H9 (cell line): ENCODE results near the gene RNF157. TPM values are rescaled to one million over a fixed set of nuclear protein-coding genes. Genes with fewer than 3 reads are reported as not detected.

Experiments used
- DNase-seq: peaks from one replicate; pipeline ENCODE4 v3.0.0-alpha.2; 2017
- H2AFZ ChIP-seq: one replicate; pipeline ENCODE4 v1.6.1; 2013; ENCODE audit warnings: mild to moderate bottlenecking, low read length, control low read depth, moderate library complexity
- H2AK5ac ChIP-seq: 2 replicates; pipeline ENCODE4 v1.6.1; 2013; ENCODE audit warnings: low read length, control low read depth, mixed read lengths; ENCODE audit not compliant: insufficient read length
- H2BK120ac ChIP-seq: one replicate; pipeline ENCODE4 v1.6.1; 2013; ENCODE audit warnings: low read depth, mild to moderate bottlenecking, low read length, control low read depth, inconsistent platforms; ENCODE audit not compliant: poor library complexity, severe bottlenecking
- H2BK12ac ChIP-seq: 2 replicates; pipeline ENCODE4 v1.6.1; 2013; ENCODE audit warnings: low read length, control low read depth, mixed read lengths, low read depth; ENCODE audit not compliant: insufficient read length
- H2BK15ac ChIP-seq: 2 replicates; pipeline ENCODE4 v1.6.1; 2013; ENCODE audit warnings: low read depth, low read length, control low read depth
- H2BK20ac ChIP-seq: one replicate; pipeline ENCODE4 v1.6.1; 2013; ENCODE audit warnings: low read depth, mild to moderate bottlenecking, low read length, control low read depth, inconsistent platforms; ENCODE audit not compliant: poor library complexity, severe bottlenecking
- H2BK5ac ChIP-seq: 2 replicates; pipeline ENCODE4 v1.6.1; 2013; ENCODE audit warnings: low read length, control low read depth, mixed read lengths; ENCODE audit not compliant: insufficient read length
- H3K14ac ChIP-seq: 2 replicates; pipeline ENCODE4 v1.6.1; 2013; ENCODE audit warnings: low read length, control low read depth; ENCODE audit not compliant: insufficient read depth
- H3K18ac ChIP-seq: 2 replicates; pipeline ENCODE4 v1.6.1; 2013; ENCODE audit warnings: low read depth, mild to moderate bottlenecking, mixed read lengths, low read length, control low read depth; ENCODE audit not compliant: insufficient read length
- H3K23ac ChIP-seq: 2 replicates; pipeline ENCODE4 v1.6.1; 2013; ENCODE audit warnings: low read length, control low read depth, mixed read lengths, low read depth; ENCODE audit not compliant: insufficient read length
- H3K23me2 ChIP-seq: 2 replicates; pipeline ENCODE4 v1.6.1; 2013; ENCODE audit warnings: low read depth, mild to moderate bottlenecking, mixed read lengths, low read length, control low read depth; ENCODE audit not compliant: insufficient read length, poor library complexity, severe bottlenecking
- H3K27ac ChIP-seq: 2 replicates; pipeline ENCODE4 v1.5.1; 2013; ENCODE audit warnings: low read length, control low read depth, mixed read lengths, low read depth; ENCODE audit not compliant: insufficient read length
- H3K27me3 ChIP-seq: 2 replicates; pipeline ENCODE4 v1.6.1; 2013; ENCODE audit warnings: low read length, control low read depth, inconsistent platforms; ENCODE audit not compliant: insufficient read depth
- H3K4ac ChIP-seq: 2 replicates; pipeline ENCODE4 v1.6.1; 2013; ENCODE audit warnings: low read depth, mild to moderate bottlenecking, control low read depth, inconsistent platforms, low read length, moderate library complexity
- H3K4me1 ChIP-seq: 2 replicates; pipeline ENCODE4 v1.6.1; 2013; ENCODE audit warnings: low read length, control low read depth, inconsistent platforms; ENCODE audit not compliant: insufficient read depth
- H3K4me2 ChIP-seq: 2 replicates; pipeline ENCODE4 v1.6.1; 2013; ENCODE audit warnings: low read length, control low read depth, mixed read lengths; ENCODE audit not compliant: insufficient read length, insufficient read depth
- H3K56ac ChIP-seq: 2 replicates; pipeline ENCODE4 v1.6.1; 2013; ENCODE audit warnings: low read depth, mild to moderate bottlenecking, mixed read lengths, low read length, control low read depth; ENCODE audit not compliant: insufficient read length
- H3K79me1 ChIP-seq: 2 replicates; pipeline ENCODE4 v1.6.1; 2013; ENCODE audit warnings: low read depth, mild to moderate bottlenecking, moderate library complexity, low read length, control low read depth, inconsistent platforms; ENCODE audit not compliant: insufficient read depth, poor library complexity, severe bottlenecking
- H3K79me2 ChIP-seq: 2 replicates; pipeline ENCODE4 v1.6.1; 2013; ENCODE audit warnings: low read length, control low read depth, inconsistent platforms; ENCODE audit not compliant: insufficient read depth
- H3K9ac ChIP-seq: 2 replicates; pipeline ENCODE4 v1.6.1; 2013; ENCODE audit warnings: low read length, control low read depth, mixed read lengths; ENCODE audit not compliant: insufficient read length; ENCODE audit errors: extremely low read depth
- H3K9me3 ChIP-seq: one replicate; pipeline ENCODE4 v1.6.1; 2013; ENCODE audit warnings: low read depth, low read length, inconsistent platforms; ENCODE audit not compliant: control insufficient read depth
- H3T11ph ChIP-seq: one replicate; pipeline ENCODE4 v1.6.1; 2013; ENCODE audit warnings: mild to moderate bottlenecking, low read length, control low read depth, inconsistent platforms
- H4K20me1 ChIP-seq: one replicate; pipeline ENCODE4 v1.6.1; 2013; ENCODE audit not compliant: control insufficient read depth, insufficient read length, insufficient read depth
- H4K5ac ChIP-seq: 2 replicates; pipeline ENCODE4 v1.6.1; 2013; ENCODE audit warnings: low read depth, mild to moderate bottlenecking, mixed read lengths, low read length, control low read depth; ENCODE audit not compliant: insufficient read length
- H4K8ac ChIP-seq: replicated peaks from 2 replicates; pipeline ENCODE4 v1.6.1; 2013; ENCODE audit warnings: low read length, control low read depth, mixed read lengths, low read depth; ENCODE audit not compliant: insufficient read length
- H4K91ac ChIP-seq: 2 replicates; pipeline ENCODE4 v1.6.1; 2013; ENCODE audit warnings: low read depth, mild to moderate bottlenecking, moderate library complexity, mixed read lengths, low read length, control low read depth; ENCODE audit not compliant: insufficient read length
- H3K27ac Mint-ChIP-seq, 3 experiments: 2 replicates in 2 of 3; 3 replicates in 1 of 3; pipeline ENCODE4 v1.8.0; 2020 to 2021; ENCODE audit warnings: mixed read lengths in 3 of 3, mild to moderate bottlenecking in 1 of 3, moderate library complexity in 1 of 3
- H3K27me3 Mint-ChIP-seq: 2 replicates; pipeline ENCODE4 v1.8.0; 2021; ENCODE audit warnings: low read depth, mild to moderate bottlenecking, moderate library complexity, mixed read lengths
- H3K36me3 Mint-ChIP-seq, 3 experiments: 2 replicates in 2 of 3; 3 replicates in 1 of 3; pipeline ENCODE4 v1.8.0; 2020 to 2021; ENCODE audit warnings: low read depth in 3 of 3, mixed read lengths in 3 of 3; ENCODE audit not compliant: insufficient read depth in 1 of 3
- H3K4me1 Mint-ChIP-seq, 2 experiments: 2 replicates each; pipeline ENCODE4 v1.8.0; 2020; ENCODE audit warnings: mixed read lengths in 2 of 2
- H3K4me3 Mint-ChIP-seq, 2 experiments: 2 replicates in 1 of 2; 3 replicates in 1 of 2; pipeline ENCODE4 v1.8.0; 2020 to 2021; ENCODE audit warnings: mild to moderate bottlenecking in 2 of 2, mixed read lengths in 2 of 2, moderate library complexity in 1 of 2
- H3K9me3 Mint-ChIP-seq, 2 experiments: 2 replicates in 1 of 2; 3 replicates in 1 of 2; pipeline ENCODE4 v1.8.0; 2020; ENCODE audit warnings: mild to moderate bottlenecking in 2 of 2, mixed read lengths in 2 of 2, moderate library complexity in 1 of 2
- CTCF ChIP-seq: fragments of 200-600 bp; sonication (generic); conservative IDR thresholded peaks from 3 replicates; pipeline ENCODE4 v1.8.0; 2021; ENCODE audit warnings: antibody characterized with exemption, mild to moderate bottlenecking
- WGBS: extraction: QIAGEN DNeasy Blood & Tissue Kit; methylation state at CpG from one replicate; pipeline ENCODE4 v1.1.7; 2013; ENCODE audit warnings: missing lambda C conversion rate, low lambda C conversion rate, mixed read lengths; ENCODE audit not compliant: insufficient read length; ENCODE audit errors: extremely low coverage; 5-methylcytosine and 5-hydroxymethylcytosine counted together
- total RNA-seq: library from RNA; stranded (reverse); gene quantifications from 2 replicates; pipeline ENCODE4 v1.2.1, GENCODE V29; 2021

Gene RNF157
- total RNA-seq, 1 experiment from 2014 or later, result 9.9 TPM

GRCh38 chr17:76250141-76250540 is 9.8 kb upstream of the RNF157 start:
- no peak overlapping the region for H3K4me2 ChIP-seq
- no peak overlapping the region for H2BK12ac ChIP-seq
- no peak overlapping the region for H3K23ac ChIP-seq
- H3K79me2 ChIP-seq, result no peaks in the 10 kb centered on the region
- no peaks in the 10 kb centered on the region for H3K9me3 ChIP-seq
- H3T11ph ChIP-seq, result no peak overlapping the region
- H3K27ac Mint-ChIP-seq, result no peak overlapping the region
- no peaks in the 10 kb centered on the region for H3K27me3 ChIP-seq
- H4K5ac ChIP-seq, result no peak overlapping the region
- no CpG with 5 or more reads among the region's 6 CpGs for WGBS
- H2BK20ac ChIP-seq, result no peak overlapping the region
- no peak overlapping the region for H4K91ac ChIP-seq
- H3K9me3 Mint-ChIP-seq, result no peaks in the 10 kb centered on the region
- no peaks in the 10 kb centered on the region for H4K20me1 ChIP-seq
- no peak overlapping the region for H3K56ac ChIP-seq
- DNase-seq, result no peak
- no peak overlapping the region for H3K4ac ChIP-seq
- H4K8ac ChIP-seq, result no peak overlapping the region
- no peaks in the 10 kb centered on the region for H3K79me1 ChIP-seq
- H3K14ac ChIP-seq, result no peak overlapping the region
- no peak overlapping the region for H2BK120ac ChIP-seq
- H2AK5ac ChIP-seq, result no peak overlapping the region
- H3K23me2 ChIP-seq, result no peaks in the 10 kb centered on the region
- H3K36me3 Mint-ChIP-seq, result no peaks in the 10 kb centered on the region
- H3K27me3 Mint-ChIP-seq, result no peaks in the 10 kb centered on the region; the same call in none of the 2 replicates
- no peak overlapping the region for H3K27ac ChIP-seq
- no peaks in the 10 kb centered on the region for H3K4me1 ChIP-seq
- H2BK15ac ChIP-seq, result no peak overlapping the region
- no peak overlapping the region for H3K9ac ChIP-seq
- H2AFZ ChIP-seq, result no peak overlapping the region
- no peak overlapping the region for H3K18ac ChIP-seq
- TF ChIP-seq CTCF, result no peak
- no peak overlapping the region for H2BK5ac ChIP-seq
- H3K4me1 Mint-ChIP-seq, result peaks cover 8 to 9% of the 10 kb centered on the region in 2 experiments
- no peak overlapping the region for H3K4me3 Mint-ChIP-seq
